DOHH2 (cell line): ENCODE results near the gene GSKIP.

Experiments used
- H3F3A ChIP-seq: fragments of 200-600 bp; sonication (generic), shearing (Covaris generic); 2 replicates; pipeline ENCODE4 v1.6.0; 2016; ENCODE audit warnings: antibody characterized with exemption, mild to moderate bottlenecking; ENCODE audit not compliant: control insufficient read depth, insufficient read depth
- H3K27ac ChIP-seq: fragments of 200-600 bp; sonication (generic); 2 replicates; pipeline ENCODE4 v1.5.1; 2014; ENCODE audit warnings: low read depth, mild to moderate bottlenecking, low read length, moderate library complexity
- H3K27me3 ChIP-seq: fragments of 200-600 bp; sonication (generic); 2 replicates; pipeline ENCODE4 v1.6.1; 2014; ENCODE audit warnings: mild to moderate bottlenecking, low read length, mixed read lengths; ENCODE audit not compliant: control insufficient read depth
- H3K36me3 ChIP-seq: fragments of 200-600 bp; sonication (generic); 2 replicates; pipeline ENCODE4 v1.6.1; 2014; ENCODE audit warnings: mild to moderate bottlenecking, low read length, moderate library complexity, mixed read lengths; ENCODE audit not compliant: control insufficient read depth
- H3K4me1 ChIP-seq: fragments of 200-600 bp; sonication (generic); 2 replicates; pipeline ENCODE4 v1.6.1; 2014; ENCODE audit warnings: mild to moderate bottlenecking, low read length, mixed read lengths; ENCODE audit not compliant: control insufficient read depth
- H3K4me2 ChIP-seq: fragments of 200-600 bp; sonication (generic); 2 replicates; pipeline ENCODE4 v1.6.0; 2014; ENCODE audit warnings: mild to moderate bottlenecking, low read length, moderate library complexity
- H3K4me3 ChIP-seq: fragments of 200-600 bp; sonication (generic); 2 replicates; pipeline ENCODE4 v1.5.1; 2014; ENCODE audit warnings: mild to moderate bottlenecking, low read length, mixed read lengths
- H3K79me2 ChIP-seq: fragments of 200-600 bp; sonication (generic); 2 replicates; pipeline ENCODE4 v1.6.1; 2014; ENCODE audit warnings: mild to moderate bottlenecking, low read length, mixed read lengths; ENCODE audit not compliant: control insufficient read depth
- H3K9me2 ChIP-seq: fragments of 200-600 bp; sonication (generic); replicated peaks from 2 replicates; pipeline ENCODE4 v1.6.1; 2014; ENCODE audit warnings: mild to moderate bottlenecking, low read length, mixed read lengths; ENCODE audit not compliant: control insufficient read depth
- H3K9me3 ChIP-seq: fragments of 200-600 bp; sonication (generic); 2 replicates; pipeline ENCODE4 v1.6.1; 2014; ENCODE audit warnings: antibody characterized with exemption, low read length, mixed read lengths; ENCODE audit not compliant: control insufficient read depth, insufficient read depth
- H4K20me1 ChIP-seq: fragments of 200-600 bp; sonication (generic); 2 replicates; pipeline ENCODE4 v1.6.0; 2014; ENCODE audit warnings: low read depth, mild to moderate bottlenecking, antibody characterized with exemption, low read length, moderate library complexity; ENCODE audit not compliant: control insufficient read depth, insufficient read depth
- EZH2phosphoT487 ChIP-seq: fragments of 200-600 bp; sonication (generic); IDR thresholded peaks from 2 replicates; pipeline ENCODE4 v1.6.1; 2017; ENCODE audit warnings: borderline replicate concordance, mild to moderate bottlenecking, antibody characterized with exemption, low read length, moderate library complexity, mixed read lengths
- TF ChIP-seq, protein P1 (sequence below): fragments of 200-600 bp; sonication (generic); IDR thresholded peaks from one replicate; pipeline ENCODE4 v1.5.1; 2014; ENCODE audit warnings: antibody characterized with exemption, mild to moderate bottlenecking, low read depth, low read length; ENCODE audit not compliant: poor library complexity, severe bottlenecking

GSKIP gene

DNA sequence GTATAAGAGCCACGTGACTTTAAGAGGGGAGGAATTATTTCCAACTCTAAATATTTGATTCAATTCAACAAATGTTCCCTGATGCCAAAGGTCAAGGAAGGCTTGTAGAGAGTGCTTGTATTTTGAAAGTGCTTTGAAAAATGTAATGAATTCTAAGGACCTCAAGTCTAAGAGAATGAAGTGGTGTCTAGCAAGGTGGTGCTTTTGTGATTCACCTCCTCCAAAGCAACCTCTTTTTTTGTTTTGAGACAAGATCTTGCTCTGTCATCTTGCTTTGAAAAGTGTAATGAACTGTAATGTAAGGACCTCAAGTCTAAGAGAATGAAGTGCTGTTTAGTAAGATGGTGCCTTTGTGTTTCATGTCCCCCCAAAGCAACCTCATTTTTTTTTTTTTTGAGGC, 42.4 kb downstream of the GSKIP start:
- Histone ChIP-seq H3K36me3 (no peaks in the 10 kb centered on the region), H3K79me2 (no peaks in the 10 kb centered on the region), H3K4me3 (no peak overlapping the region), H3K9me3 (no peaks in the 10 kb centered on the region), H3K9me2 (no peaks in the 10 kb centered on the region), H3F3A (no peaks in the 10 kb centered on the region), H4K20me1 (no peaks in the 10 kb centered on the region), H3K4me2 (no peak overlapping the region), H3K27ac (no peak overlapping the region), H3K27me3 (0 out of 2 replicates have a peak, but pooled peaks cover 4% of the 10 kb centered on the region), H3K4me1 (no peaks in the 10 kb centered on the region)
- TF ChIP-seq EZH2phosphoT487 = no peak
- TF ChIP-seq, protein P1, sequence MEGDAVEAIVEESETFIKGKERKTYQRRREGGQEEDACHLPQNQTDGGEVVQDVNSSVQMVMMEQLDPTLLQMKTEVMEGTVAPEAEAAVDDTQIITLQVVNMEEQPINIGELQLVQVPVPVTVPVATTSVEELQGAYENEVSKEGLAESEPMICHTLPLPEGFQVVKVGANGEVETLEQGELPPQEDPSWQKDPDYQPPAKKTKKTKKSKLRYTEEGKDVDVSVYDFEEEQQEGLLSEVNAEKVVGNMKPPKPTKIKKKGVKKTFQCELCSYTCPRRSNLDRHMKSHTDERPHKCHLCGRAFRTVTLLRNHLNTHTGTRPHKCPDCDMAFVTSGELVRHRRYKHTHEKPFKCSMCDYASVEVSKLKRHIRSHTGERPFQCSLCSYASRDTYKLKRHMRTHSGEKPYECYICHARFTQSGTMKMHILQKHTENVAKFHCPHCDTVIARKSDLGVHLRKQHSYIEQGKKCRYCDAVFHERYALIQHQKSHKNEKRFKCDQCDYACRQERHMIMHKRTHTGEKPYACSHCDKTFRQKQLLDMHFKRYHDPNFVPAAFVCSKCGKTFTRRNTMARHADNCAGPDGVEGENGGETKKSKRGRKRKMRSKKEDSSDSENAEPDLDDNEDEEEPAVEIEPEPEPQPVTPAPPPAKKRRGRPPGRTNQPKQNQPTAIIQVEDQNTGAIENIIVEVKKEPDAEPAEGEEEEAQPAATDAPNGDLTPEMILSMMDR = no peak

DNA sequence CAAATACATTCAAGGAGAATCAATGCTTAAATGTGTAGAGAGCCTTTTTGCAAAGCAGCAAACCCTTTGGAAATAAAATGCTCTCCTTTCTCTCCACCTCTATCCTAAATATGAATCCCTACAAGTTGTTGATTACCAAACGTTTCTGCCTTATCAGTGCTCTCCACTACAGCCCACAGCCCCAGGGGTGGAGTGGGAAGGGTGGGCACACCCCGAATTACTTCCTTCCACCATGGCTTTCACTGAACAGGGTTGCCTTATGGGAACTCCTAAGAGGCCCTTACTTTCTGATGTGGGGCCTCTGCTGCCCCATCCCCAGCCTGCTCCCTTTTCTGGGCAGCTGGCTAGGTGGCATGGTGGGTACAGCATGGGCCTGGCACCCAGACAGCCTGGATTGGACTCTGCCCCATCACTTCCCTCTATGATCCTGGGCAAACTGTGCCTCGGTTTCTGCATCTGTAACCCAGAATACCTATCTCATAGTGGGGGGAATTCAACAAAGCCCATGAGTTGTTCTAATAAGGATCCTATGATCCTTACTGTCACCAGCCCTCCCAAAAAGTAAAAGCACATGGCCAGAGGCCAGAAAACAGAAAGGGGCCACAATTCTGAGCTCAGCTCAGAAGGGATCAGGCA, 44.7 kb downstream of the GSKIP start:
- 0 out of 2 replicates have a peak, but pooled peaks cover 4% of the 10 kb centered on the region for H3K27me3 ChIP-seq
- H3K79me2 ChIP-seq = no peaks in the 10 kb centered on the region
- no peaks in the 10 kb centered on the region for H3K9me2 ChIP-seq
- H3K27ac ChIP-seq = no peak overlapping the region
- no peaks in the 10 kb centered on the region for H3F3A ChIP-seq
- TF ChIP-seq, protein P1 = no peak
- TF ChIP-seq EZH2phosphoT487 = no peak
- H3K36me3 ChIP-seq = no peaks in the 10 kb centered on the region
- no peaks in the 10 kb centered on the region for H3K9me3 ChIP-seq
- no peaks in the 10 kb centered on the region for H3K4me1 ChIP-seq
- no peak overlapping the region for H3K4me3 ChIP-seq
- H3K4me2 ChIP-seq = no peak overlapping the region
- no peaks in the 10 kb centered on the region for H4K20me1 ChIP-seq

DNA sequence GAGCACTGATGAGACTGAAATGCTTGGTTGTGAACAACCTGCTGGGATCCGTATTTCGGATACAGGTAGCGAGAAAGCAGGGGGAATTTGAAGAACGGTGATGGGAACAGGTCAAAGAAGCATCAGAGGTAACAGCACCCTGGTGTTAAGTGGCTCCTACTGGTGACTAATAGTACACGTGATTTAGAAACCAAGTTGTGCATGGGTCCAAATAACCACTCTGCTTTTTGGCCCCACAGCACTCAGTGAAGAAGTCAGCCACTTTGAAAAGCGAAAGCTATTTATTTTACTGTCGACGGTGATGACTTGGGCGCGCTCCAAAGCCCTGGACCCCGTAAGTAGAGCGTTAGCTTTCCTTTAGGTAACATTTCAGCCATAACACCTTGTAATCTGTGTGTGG, 45.3 kb downstream of the GSKIP start:
- H3F3A ChIP-seq = no peaks in the 10 kb centered on the region

More for the DNA sequence above, 45.3 kb downstream of the GSKIP start:
- Histone ChIP-seq H3K27me3 (0 out of 2 replicates have a peak, but pooled peaks cover 4% of the 10 kb centered on the region), H4K20me1 (no peaks in the 10 kb centered on the region), H3K27ac (no peak overlapping the region), H3K9me2 (no peaks in the 10 kb centered on the region), H3K36me3 (no peaks in the 10 kb centered on the region), H3K4me3 (no peak overlapping the region), H3K4me2 (no peak overlapping the region), H3K9me3 (no peaks in the 10 kb centered on the region), H3K79me2 (no peaks in the 10 kb centered on the region), H3K4me1 (no peaks in the 10 kb centered on the region)
- no peak for TF ChIP-seq EZH2phosphoT487
- TF ChIP-seq, protein P1 = no peak
